NCI-H1105 (cell line): ENCODE results near the gene TEX29.

Experiments used
- DNase-seq: peaks from one replicate; lab custom pipeline; 2025; lab: John Stamatoyannopoulos, UW

The TEX29 gene

GRCh38 chr13:111322001-111322915, 1.8 kb downstream of the TEX29 start:
- DNase-seq = no peak

GRCh38 chr13:111322916-111323331, 2.5 kb downstream of the TEX29 start:
- DNase-seq = no peak

GRCh38 chr13:111323549-111323948, 3.1 kb downstream of the TEX29 start:
- no peak for DNase-seq

- DNase-seq = no peak
These were observed 3.7 kb downstream of the TEX29 start for GRCh38 chr13:111323950-111324651.

- DNase-seq = no peak
These were observed 4.3 kb downstream of the TEX29 start for GRCh38 chr13:111324736-111325135.

GRCh38 chr13:111325146-111325890, 4.9 kb downstream of the TEX29 start:
- no peak for DNase-seq

- DNase-seq = no peak
These were observed 5.6 kb downstream of the TEX29 start for GRCh38 chr13:111325941-111326620.

- no peak for DNase-seq
These were observed 6.2 kb downstream of the TEX29 start for GRCh38 chr13:111326621-111326965.

GRCh38 chr13:111326981-111327642, 6.7 kb downstream of the TEX29 start:
- DNase-seq = no peak

- no peak for DNase-seq
These were observed 7.5 kb downstream of the TEX29 start for GRCh38 chr13:111327730-111328573.

GRCh38 chr13:111328574-111329410, 8.3 kb downstream of the TEX29 start:
- no peak for DNase-seq

- DNase-seq = no peak
These were observed 9.2 kb downstream of the TEX29 start for GRCh38 chr13:111329641-111330040.

GRCh38 chr13:111330066-111330610, 9.7 kb downstream of the TEX29 start:
- no peak for DNase-seq

- DNase-seq = no peak
These were observed 14.9 kb downstream of the TEX29 start for GRCh38 chr13:111335298-111335697.

GRCh38 chr13:111336666-111337065, 16.2 kb downstream of the TEX29 start:
- DNase-seq = no peak

GRCh38 chr13:111337206-111337605, 16.8 kb downstream of the TEX29 start:
- no peak for DNase-seq

GRCh38 chr13:111337741-111338140, 17.3 kb downstream of the TEX29 start:
- DNase-seq = no peak

- DNase-seq = no peak
These were observed 18.4 kb downstream of the TEX29 start for GRCh38 chr13:111338841-111339240.
